Astrocyte (in vitro differentiated cells and primary cell): Measurements from ENCODE around the gene SLC22A13. TPM values are rescaled to one million over a fixed set of nuclear protein-coding genes. Genes with fewer than 3 reads are reported as not detected.

Experiments used
- DNase-seq: peaks from one replicate; pipeline ENCODE4 v3.0.0-alpha.2; 2010; ENCODE audit warnings: low read depth
- FAIRE-seq: peaks from 2 replicates; lab custom pipeline; 2011; peaks lifted over from hg19 to GRCh38; lab: Jason Lieb, UNC
- H2AFZ ChIP-seq: 2 replicates; pipeline ENCODE4 v1.6.0; 2012; ENCODE audit warnings: low read depth, low read length, inconsistent platforms
- H3K27ac ChIP-seq: 2 replicates; pipeline ENCODE4 v1.5.1; 2011; ENCODE audit warnings: low read depth, low read length, inconsistent platforms
- H3K27me3 ChIP-seq: 2 replicates; pipeline ENCODE4 v1.6.0; 2011; ENCODE audit warnings: low read length, inconsistent platforms; ENCODE audit not compliant: insufficient read depth
- H3K36me3 ChIP-seq: 2 replicates; pipeline ENCODE4 v1.5.1; 2011; ENCODE audit warnings: low read length, inconsistent platforms; ENCODE audit not compliant: insufficient read depth
- H3K4me1 ChIP-seq: 2 replicates; pipeline ENCODE4 v1.5.1; 2011; ENCODE audit warnings: low read length, inconsistent platforms; ENCODE audit not compliant: insufficient read depth
- H3K4me2 ChIP-seq: 2 replicates; pipeline ENCODE4 v1.6.0; 2012; ENCODE audit warnings: low read length, inconsistent platforms
- H3K4me3 ChIP-seq: 2 replicates; pipeline ENCODE4 v1.5.1; 2011; ENCODE audit warnings: low read depth, mild to moderate bottlenecking, low read length, inconsistent platforms; ENCODE audit not compliant: insufficient read depth
- H3K79me2 ChIP-seq: 2 replicates; pipeline ENCODE4 v1.6.0; 2012; ENCODE audit warnings: mild to moderate bottlenecking, low read length, inconsistent platforms; ENCODE audit not compliant: insufficient read depth
- H3K9ac ChIP-seq: 2 replicates; pipeline ENCODE4 v1.6.0; 2012; ENCODE audit warnings: mild to moderate bottlenecking, low read length, inconsistent platforms
- H3K9me3 ChIP-seq: 2 replicates; pipeline ENCODE4 v1.5.1; 2012; ENCODE audit warnings: low read depth, mild to moderate bottlenecking, low read length, inconsistent platforms; ENCODE audit not compliant: insufficient read depth
- H4K20me1 ChIP-seq: 2 replicates; pipeline ENCODE4 v1.6.0; 2012; ENCODE audit warnings: low read length, inconsistent platforms; ENCODE audit not compliant: insufficient read depth
- H3K27ac Mint-ChIP-seq: one replicate; pipeline ENCODE4 v1.8.0; 2021; ENCODE audit warnings: mild to moderate bottlenecking, mixed read lengths; ENCODE audit not compliant: unreplicated experiment
- H3K27me3 Mint-ChIP-seq: one replicate; pipeline ENCODE4 v1.8.0; 2021; ENCODE audit warnings: low read depth, mixed read lengths; ENCODE audit not compliant: unreplicated experiment
- H3K36me3 Mint-ChIP-seq: one replicate; pipeline ENCODE4 v1.8.0; 2021; ENCODE audit warnings: low read depth, mixed read lengths; ENCODE audit not compliant: unreplicated experiment
- H3K4me1 Mint-ChIP-seq: one replicate; pipeline ENCODE4 v1.8.0; 2021; ENCODE audit warnings: low read depth, mixed read lengths; ENCODE audit not compliant: unreplicated experiment
- H3K4me3 Mint-ChIP-seq: one replicate; pipeline ENCODE4 v1.8.0; 2021; ENCODE audit warnings: mild to moderate bottlenecking, moderate library complexity, mixed read lengths; ENCODE audit not compliant: unreplicated experiment
- H3K9me3 Mint-ChIP-seq: one replicate; pipeline ENCODE4 v1.8.0; 2021; ENCODE audit warnings: mild to moderate bottlenecking, mixed read lengths; ENCODE audit not compliant: unreplicated experiment
- EZH2 ChIP-seq: IDR thresholded peaks from 2 replicates; pipeline ENCODE4 v1.6.1; 2012; ENCODE audit warnings: mild to moderate bottlenecking, low read length, inconsistent platforms; ENCODE audit not compliant: insufficient read depth
- total RNA-seq: library from RNA; stranded (reverse); gene quantifications from 2 replicates; pipeline ENCODE4 v1.2.1, GENCODE V29; 2021
- TF ChIP-seq, protein P1 (sequence below): IDR thresholded peaks from 2 replicates; pipeline ENCODE4 v1.5.1; 2011; ENCODE audit warnings: low read depth, mild to moderate bottlenecking, inconsistent platforms, low read length, moderate library complexity; ENCODE audit not compliant: insufficient read depth

Gene SLC22A13
- total RNA-seq, 1 donor from 2014 or later: 1.8 TPM

- Histone ChIP-seq H3K4me1 (no peaks in the 10 kb centered on the region), H2AFZ (no peak overlapping the region), H3K9me3 (no peaks in the 10 kb centered on the region), H3K27ac (no peak overlapping the region), H3K79me2 (no peaks in the 10 kb centered on the region), H3K36me3 (no peaks in the 10 kb centered on the region), H3K4me3 (no peak overlapping the region), H4K20me1 (no peaks in the 10 kb centered on the region), H3K9ac (no peak overlapping the region), H3K27me3 (no peaks in the 10 kb centered on the region), H3K4me2 (no peak overlapping the region)
- H3K36me3 Mint-ChIP-seq: peaks cover 35% of the 10 kb centered on the region
- peaks cover 6% of the 10 kb centered on the region for H3K9me3 Mint-ChIP-seq
- FAIRE-seq: no peak
- no peak overlapping the region for H3K4me3 Mint-ChIP-seq
- H3K4me1 Mint-ChIP-seq: no peaks in the 10 kb centered on the region
- no peak overlapping the region for H3K27ac Mint-ChIP-seq
- TF ChIP-seq EZH2: no peak
- TF ChIP-seq, protein P1, sequence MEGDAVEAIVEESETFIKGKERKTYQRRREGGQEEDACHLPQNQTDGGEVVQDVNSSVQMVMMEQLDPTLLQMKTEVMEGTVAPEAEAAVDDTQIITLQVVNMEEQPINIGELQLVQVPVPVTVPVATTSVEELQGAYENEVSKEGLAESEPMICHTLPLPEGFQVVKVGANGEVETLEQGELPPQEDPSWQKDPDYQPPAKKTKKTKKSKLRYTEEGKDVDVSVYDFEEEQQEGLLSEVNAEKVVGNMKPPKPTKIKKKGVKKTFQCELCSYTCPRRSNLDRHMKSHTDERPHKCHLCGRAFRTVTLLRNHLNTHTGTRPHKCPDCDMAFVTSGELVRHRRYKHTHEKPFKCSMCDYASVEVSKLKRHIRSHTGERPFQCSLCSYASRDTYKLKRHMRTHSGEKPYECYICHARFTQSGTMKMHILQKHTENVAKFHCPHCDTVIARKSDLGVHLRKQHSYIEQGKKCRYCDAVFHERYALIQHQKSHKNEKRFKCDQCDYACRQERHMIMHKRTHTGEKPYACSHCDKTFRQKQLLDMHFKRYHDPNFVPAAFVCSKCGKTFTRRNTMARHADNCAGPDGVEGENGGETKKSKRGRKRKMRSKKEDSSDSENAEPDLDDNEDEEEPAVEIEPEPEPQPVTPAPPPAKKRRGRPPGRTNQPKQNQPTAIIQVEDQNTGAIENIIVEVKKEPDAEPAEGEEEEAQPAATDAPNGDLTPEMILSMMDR: no peak
- peaks cover 18% of the 10 kb centered on the region for H3K27me3 Mint-ChIP-seq
- DNase-seq: no peak
Measured at GRCh38 chr3:38314764-38315487, 49.3 kb downstream of the SLC22A13 start.

GRCh38 chr3:38315488-38316230 is 50.0 kb downstream of the SLC22A13 start:
- Mint-ChIP-seq H3K27ac (no peak overlapping the region), H3K27me3 (peaks cover 16% of the 10 kb centered on the region), H3K36me3 (peaks cover 35% of the 10 kb centered on the region)

More at GRCh38 chr3:38315488-38316230, 50.0 kb downstream of the SLC22A13 start:
- Histone ChIP-seq H4K20me1 (no peaks in the 10 kb centered on the region), H3K4me1 (no peaks in the 10 kb centered on the region), H3K27ac (no peak overlapping the region), H2AFZ (no peak overlapping the region), H3K4me2 (no peak overlapping the region), H3K9me3 (no peaks in the 10 kb centered on the region), H3K79me2 (no peaks in the 10 kb centered on the region), H3K9ac (no peak overlapping the region), H3K36me3 (no peaks in the 10 kb centered on the region), H3K27me3 (no peaks in the 10 kb centered on the region), H3K4me3 (no peak overlapping the region)
- Mint-ChIP-seq H3K4me3 (no peak overlapping the region), H3K4me1 (no peaks in the 10 kb centered on the region), H3K9me3 (peaks cover 9% of the 10 kb centered on the region)
- FAIRE-seq: no peak
- DNase-seq: no peak
- TF ChIP-seq, protein P1: no peak
- no peak for TF ChIP-seq EZH2
